Activated naive CD4-positive, alpha-beta T cell (primary cell): ENCODE results near the gene IGSF11.
"Not testable (repeated sequence)": the region's sequence is repeated elsewhere in the genome, so short reads cannot be mapped to it uniquely, and the experiment has no call there.

ENCODE experiments used
- DNase-seq, 4 experiments: peaks; one replicate each; lab custom pipeline; 2025; lab: John Stamatoyannopoulos, UW

The IGSF11 gene

GRCh38 chr3:118990823-118991560 lies 43.7 kb downstream of the IGSF11 start:
- no peak for DNase-seq

GRCh38 chr3:118988198-118989130 lies 46.2 kb downstream of the IGSF11 start:
- DNase-seq: no peak

GRCh38 chr3:118987477-118987876 lies 47.2 kb downstream of the IGSF11 start:
- no peak for DNase-seq

- DNase-seq: no peak
These were observed 47.9 kb downstream of the IGSF11 start for GRCh38 chr3:118986734-118987133.

- DNase-seq: no peak
These were observed 49.9 kb downstream of the IGSF11 start for GRCh38 chr3:118984699-118985098.

GRCh38 chr3:118981494-118982134 lies 53.0 kb downstream of the IGSF11 start:
- no peak for DNase-seq

GRCh38 chr3:118980832-118981231 lies 53.8 kb downstream of the IGSF11 start:
- no peak for DNase-seq

- DNase-seq: no peak
These were observed 56.3 kb downstream of the IGSF11 start for GRCh38 chr3:118978393-118978758.

GRCh38 chr3:118977671-118978392 lies 56.8 kb downstream of the IGSF11 start:
- no peak for DNase-seq

- DNase-seq: no peak
These were observed 57.5 kb downstream of the IGSF11 start for GRCh38 chr3:118977118-118977517.

GRCh38 chr3:118975476-118975875 lies 59.2 kb downstream of the IGSF11 start:
- not testable (repeated sequence) for DNase-seq

- no peak for DNase-seq
These were observed 60.1 kb downstream of the IGSF11 start for GRCh38 chr3:118974356-118975097.

- DNase-seq: no peak
These were observed 61.6 kb downstream of the IGSF11 start for GRCh38 chr3:118973050-118973449.

- no peak for DNase-seq
These were observed 63.8 kb downstream of the IGSF11 start for GRCh38 chr3:118970819-118971218.

- no peak for DNase-seq
These were observed 66.0 kb downstream of the IGSF11 start for GRCh38 chr3:118968640-118969039.

- DNase-seq: no peak
These were observed 66.5 kb downstream of the IGSF11 start for GRCh38 chr3:118968111-118968510.

GRCh38 chr3:118966700-118967099 lies 67.9 kb downstream of the IGSF11 start:
- DNase-seq: no peak

- DNase-seq: no peak
These were observed 70.9 kb downstream of the IGSF11 start for GRCh38 chr3:118963711-118964110.

- DNase-seq: no peak
These were observed 73.7 kb downstream of the IGSF11 start for GRCh38 chr3:118960876-118961450.

- no peak for DNase-seq
These were observed 78.6 kb downstream of the IGSF11 start for GRCh38 chr3:118955914-118956556.
